Measurements from ENCODE around the gene ARHGAP23. TPM values are rescaled to one million over a fixed set of nuclear protein-coding genes. Genes with fewer than 3 reads are reported as not detected.

Gene ARHGAP23
- total and polyA plus RNA-seq, 8 donors, result 4.0 to 55.5 (median 26.4) TPM

DNA sequence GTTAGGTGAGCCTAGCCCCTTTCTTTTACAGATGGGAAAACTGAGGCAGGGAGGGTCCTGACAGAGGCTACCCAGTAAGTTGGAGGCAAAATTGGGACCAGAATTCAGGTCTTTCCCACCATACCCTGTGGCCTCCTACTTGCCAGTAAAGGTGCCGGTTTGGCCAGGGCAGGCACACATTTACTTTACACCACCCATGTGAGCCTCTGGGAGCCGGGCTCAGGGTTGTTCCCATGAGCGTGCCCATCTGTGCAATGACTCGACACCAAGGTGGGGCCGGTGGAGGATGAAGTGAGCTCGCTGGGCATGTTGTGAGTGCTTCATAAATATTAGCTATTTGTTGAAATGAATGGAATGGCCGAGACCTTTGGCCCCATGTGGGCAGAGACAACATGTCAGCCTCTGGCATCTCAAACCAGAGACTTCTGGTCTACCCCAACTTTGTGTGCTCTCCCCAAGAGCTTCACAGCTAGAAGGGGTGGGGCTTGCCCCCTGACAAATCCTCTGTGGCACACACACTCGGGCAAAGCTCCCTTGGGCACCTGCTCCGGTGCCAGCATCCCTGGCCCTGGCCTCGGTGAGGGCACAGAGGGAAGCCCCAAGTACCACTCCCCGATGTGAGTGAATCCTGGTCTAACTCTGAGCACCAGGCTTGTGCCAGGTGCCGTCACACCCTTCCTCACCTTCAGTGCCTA, 117.4 kb downstream of the ARHGAP23 start:
- no peaks in the 10 kb centered on the region for H3K9me3 ChIP-seq
- H3K27ac ChIP-seq, result no peak overlapping the region
- peaks cover 0 to 76% (median 0%) of the 10 kb centered on the region in 3 donors for H3K27me3 ChIP-seq
- peaks cover 0 to 3% (median 0%) of the 10 kb centered on the region in 4 donors for H3K4me1 ChIP-seq
- intact Hi-C loops (cut with DNase I; ENCODE audit: low total_unique reads), result no loop called here
- H3K4me3 ChIP-seq, result no peak overlapping the region
- 74 to 83% (median 78%) methylated on average over 11 to 12 of the region's 12 CpGs for WGBS, 5 donors
- TF ChIP-seq POLR2AphosphoS5 (IDR thresholded peaks at IDR 0.05), result no peak
- TF ChIP-seq, protein P1, sequence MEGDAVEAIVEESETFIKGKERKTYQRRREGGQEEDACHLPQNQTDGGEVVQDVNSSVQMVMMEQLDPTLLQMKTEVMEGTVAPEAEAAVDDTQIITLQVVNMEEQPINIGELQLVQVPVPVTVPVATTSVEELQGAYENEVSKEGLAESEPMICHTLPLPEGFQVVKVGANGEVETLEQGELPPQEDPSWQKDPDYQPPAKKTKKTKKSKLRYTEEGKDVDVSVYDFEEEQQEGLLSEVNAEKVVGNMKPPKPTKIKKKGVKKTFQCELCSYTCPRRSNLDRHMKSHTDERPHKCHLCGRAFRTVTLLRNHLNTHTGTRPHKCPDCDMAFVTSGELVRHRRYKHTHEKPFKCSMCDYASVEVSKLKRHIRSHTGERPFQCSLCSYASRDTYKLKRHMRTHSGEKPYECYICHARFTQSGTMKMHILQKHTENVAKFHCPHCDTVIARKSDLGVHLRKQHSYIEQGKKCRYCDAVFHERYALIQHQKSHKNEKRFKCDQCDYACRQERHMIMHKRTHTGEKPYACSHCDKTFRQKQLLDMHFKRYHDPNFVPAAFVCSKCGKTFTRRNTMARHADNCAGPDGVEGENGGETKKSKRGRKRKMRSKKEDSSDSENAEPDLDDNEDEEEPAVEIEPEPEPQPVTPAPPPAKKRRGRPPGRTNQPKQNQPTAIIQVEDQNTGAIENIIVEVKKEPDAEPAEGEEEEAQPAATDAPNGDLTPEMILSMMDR (IDR thresholded peaks at IDR 0.05), result no peak
- no peak for TF ChIP-seq POLR2A (IDR thresholded peaks at IDR 0.05)
- TF ChIP-seq EP300 (IDR thresholded peaks at IDR 0.05), result no peak
- H3K36me3 ChIP-seq, result no peaks in the 10 kb centered on the region
- no peak for DNase-seq

DNA sequence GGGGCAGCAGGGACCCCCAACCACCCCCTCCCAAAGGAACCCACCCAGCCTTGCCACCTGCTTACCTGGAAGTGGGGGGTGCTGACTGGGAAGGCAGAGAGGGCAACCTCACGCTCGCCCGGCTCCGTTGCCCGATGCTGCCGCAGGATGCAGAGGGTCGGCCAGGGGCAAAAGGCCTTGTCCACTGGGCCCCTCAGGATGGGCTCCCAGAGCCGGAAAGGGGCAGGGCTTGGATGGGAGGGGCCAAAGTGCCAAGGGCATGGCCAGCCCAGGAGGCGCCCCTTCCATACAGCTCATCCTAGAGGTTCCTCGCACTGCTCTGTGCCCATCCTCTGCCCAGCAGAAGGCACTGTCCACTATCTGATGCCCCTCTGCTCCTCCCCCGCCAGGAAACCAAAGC, 118.1 kb downstream of the ARHGAP23 start:
- intact Hi-C loops (cut with DNase I; ENCODE audit: low total_unique reads), result no loop called here
- Histone ChIP-seq H3K27ac (no peak overlapping the region), H3K9me3 (no peaks in the 10 kb centered on the region), H3K4me1 (peaks cover 0 to 7% (median 0%) of the 10 kb centered on the region in 4 donors), H3K36me3 (no peaks in the 10 kb centered on the region), H3K27me3 (peaks cover 0 to 80% (median 0%) of the 10 kb centered on the region in 3 donors), H3K4me3 (no peak overlapping the region)
- DNase-seq, result no peak
- 89 to 95% (median 91%) methylated on average over 11 of the region's 11 CpGs for WGBS, 5 donors
- TF ChIP-seq POLR2A (IDR thresholded peaks at IDR 0.05), result no peak

DNA sequence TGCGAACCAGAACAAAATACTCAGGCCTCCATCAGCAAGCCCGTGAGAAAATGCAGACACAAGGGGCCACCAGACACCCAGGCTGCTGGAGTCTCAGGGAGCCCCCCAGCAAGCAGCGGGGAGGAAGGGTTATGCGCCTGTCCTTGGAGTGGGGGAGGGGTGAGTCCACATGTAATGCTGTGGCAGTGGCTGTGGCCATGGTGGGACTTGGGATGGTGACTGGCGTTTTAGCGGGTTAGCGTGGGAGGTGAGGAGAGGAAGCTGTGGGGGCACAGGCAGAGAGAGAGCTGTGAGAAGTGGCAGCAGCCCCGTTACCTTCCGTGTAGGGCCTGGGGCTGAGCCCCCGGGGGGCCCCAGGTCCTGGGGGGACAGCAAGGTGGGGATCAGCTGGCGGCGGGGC, 119.2 kb downstream of the ARHGAP23 start:
- no peak overlapping the region for H3K27ac ChIP-seq
- no peak for TF ChIP-seq POLR2A (IDR thresholded peaks at IDR 0.05)
- TF ChIP-seq, protein P1 (IDR thresholded peaks at IDR 0.05), result no peak
- no peak for TF ChIP-seq POLR2AphosphoS5 (IDR thresholded peaks at IDR 0.05)
- TF ChIP-seq EP300 (IDR thresholded peaks at IDR 0.05), result no peak
- H3K27me3 ChIP-seq, result peaks cover 0 to 81% (median 0%) of the 10 kb centered on the region in 3 donors
- intact Hi-C loops (cut with DNase I; ENCODE audit: low total_unique reads), result no loop called here
- H3K36me3 ChIP-seq, result no peaks in the 10 kb centered on the region
- H3K9me3 ChIP-seq, result no peaks in the 10 kb centered on the region
- no peak for DNase-seq
- no peak overlapping the region for H3K4me3 ChIP-seq
- H3K4me1 ChIP-seq, result peaks cover 0 to 7% (median 0%) of the 10 kb centered on the region in 4 donors
- 77 to 82% (median 81%) methylated on average over 12 of the region's 12 CpGs for WGBS, 5 donors

DNA sequence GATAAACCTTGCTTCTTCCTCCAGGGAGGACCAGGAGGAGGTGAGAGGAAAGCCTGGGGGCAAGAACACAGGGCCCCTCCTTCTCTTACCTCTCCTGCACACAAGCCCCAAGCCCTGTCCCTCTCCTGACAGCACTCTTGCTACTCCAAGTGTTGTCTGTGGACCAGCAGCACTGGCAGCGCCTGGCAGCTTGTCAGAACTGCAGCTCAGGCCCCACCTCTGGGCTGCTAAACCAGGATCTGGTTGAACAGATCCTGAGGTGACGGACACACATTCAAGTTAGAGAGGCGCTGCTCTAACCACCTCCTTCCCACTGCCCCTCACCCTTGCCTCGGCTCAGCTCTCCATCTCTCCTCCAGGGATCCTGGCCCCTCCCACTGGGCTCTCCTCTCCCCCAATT, 121.0 kb downstream of the ARHGAP23 start:
- TF ChIP-seq POLR2A (IDR thresholded peaks at IDR 0.05), result no peak
- TF ChIP-seq POLR2AphosphoS5 (IDR thresholded peaks at IDR 0.05), result no peak
- no peak for TF ChIP-seq EP300 (IDR thresholded peaks at IDR 0.05)
- TF ChIP-seq, protein P1 (IDR thresholded peaks at IDR 0.05), result no peak
- no peaks in the 10 kb centered on the region for H3K36me3 ChIP-seq
- no peak overlapping the region for H3K27ac ChIP-seq
- intact Hi-C loops (cut with DNase I; ENCODE audit: low total_unique reads), result no loop called here
- H3K9me3 ChIP-seq, result no peaks in the 10 kb centered on the region
- peaks cover 0 to 81% (median 0%) of the 10 kb centered on the region in 3 donors for H3K27me3 ChIP-seq
- peaks cover 0 to 7% (median 0%) of the 10 kb centered on the region in 4 donors for H3K4me1 ChIP-seq
- H3K4me3 ChIP-seq, result no peak overlapping the region
- 69 to 85% (median 75%) methylated on average over 4 of the region's 4 CpGs for WGBS, 5 donors
- DNase-seq, result no peak

DNA sequence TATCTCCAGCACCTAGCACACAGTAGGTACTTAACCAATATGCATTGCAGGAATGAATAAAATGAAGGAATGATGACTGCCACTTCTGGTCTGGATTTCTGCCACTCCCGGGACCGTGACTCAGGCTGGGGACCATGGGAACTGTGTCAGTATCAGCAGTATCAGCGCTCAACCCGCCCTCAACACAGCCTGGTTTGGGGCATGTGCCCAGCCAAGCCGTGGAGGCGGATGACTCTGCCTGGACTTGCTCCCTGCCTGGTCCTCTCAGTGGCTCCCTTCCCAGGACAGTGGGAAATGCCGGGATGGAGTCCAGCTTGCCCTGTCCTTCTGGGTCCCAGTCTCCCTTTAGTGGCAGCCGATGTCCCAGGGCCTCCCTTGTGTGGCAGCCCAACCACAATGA, 122.4 kb downstream of the ARHGAP23 start:
- H3K9me3 ChIP-seq, result no peaks in the 10 kb centered on the region
- H3K27me3 ChIP-seq, result peaks cover 0 to 75% (median 0%) of the 10 kb centered on the region in 3 donors
- intact Hi-C loops (cut with DNase I; ENCODE audit: low total_unique reads), result no loop called here
- no peaks in the 10 kb centered on the region for H3K36me3 ChIP-seq
- 44 to 50% (median 49%) methylated on average over 8 of the region's 8 CpGs for WGBS, 5 donors
- H3K4me3 ChIP-seq, result no peak overlapping the region
- TF ChIP-seq, protein P1 (IDR thresholded peaks at IDR 0.05), result no peak
- peak in 1 of 3 donors; percentile 52 for TF ChIP-seq POLR2AphosphoS5 (IDR thresholded peaks at IDR 0.05)
- DNase-seq, result peak; percentile 61 to 74
- H3K27ac ChIP-seq, result no peak overlapping the region
- H3K4me1 ChIP-seq, result peaks cover 0 to 7% (median 0%) of the 10 kb centered on the region in 4 donors

Measured in stomach (tissue), 9 donors.